Ishikawa (cell line): ENCODE measurements around the gene TRIM2.

Experiments
- CEBPB ChIP-seq: IDR thresholded peaks from 2 replicates; pipeline ENCODE4 v1.6.1; 2012
- EP300 ChIP-seq: IDR thresholded peaks from 2 replicates; pipeline ENCODE4 v1.6.1; 2012; ENCODE audit warnings: borderline replicate concordance
- FOXM1 ChIP-seq: IDR thresholded peaks from 2 replicates; pipeline ENCODE4 v1.6.1; 2012; ENCODE audit warnings: low read depth, borderline replicate concordance
- MAX ChIP-seq: IDR thresholded peaks from 2 replicates; pipeline ENCODE4 v1.6.1; 2012
- REST ChIP-seq: IDR thresholded peaks from 2 replicates; pipeline ENCODE4 v1.6.1; 2012; ENCODE audit warnings: low read depth, mild to moderate bottlenecking
- TAF1 ChIP-seq: IDR thresholded peaks from 2 replicates; pipeline ENCODE4 v1.6.1; 2012; ENCODE audit warnings: low read depth, mild to moderate bottlenecking
- YY1 ChIP-seq: IDR thresholded peaks from 2 replicates; pipeline ENCODE4 v1.6.1; 2012; ENCODE audit warnings: low read depth

- TF ChIP-seq REST (no peak), TAF1 (no peak), MAX (no peak), EP300 (no peak), CEBPB (no peak), YY1 (no peak), FOXM1 (no peak)
Observed at GRCh38 chr4:153261461-153261860, 57.2 kb downstream of the TRIM2 start.
